ENCODE measurements around the gene DAPK1.

DAPK1 gene

GRCh38 chr9:87668722-87669121, 171.1 kb downstream of the DAPK1 start:
- no peak for DNase-seq (ENCODE audit: low spot score)

GRCh38 chr9:87670572-87671264, 173.1 kb downstream of the DAPK1 start:
- no peak for DNase-seq (ENCODE audit: low spot score)

GRCh38 chr9:87671478-87671877, 173.8 kb downstream of the DAPK1 start:
- no peak for DNase-seq (ENCODE audit: low spot score)

GRCh38 chr9:87671925-87672324, 174.3 kb downstream of the DAPK1 start:
- no peak for DNase-seq (ENCODE audit: low spot score)

- no peak for DNase-seq (ENCODE audit: low spot score)
These were observed 174.9 kb downstream of the DAPK1 start for GRCh38 chr9:87672586-87672985.

- DNase-seq (ENCODE audit: low spot score): no peak
These were observed 175.9 kb downstream of the DAPK1 start for GRCh38 chr9:87673446-87674120.

- DNase-seq (ENCODE audit: low spot score): no peak
These were observed 177.1 kb downstream of the DAPK1 start for GRCh38 chr9:87674565-87675299.

GRCh38 chr9:87675906-87676515, 178.3 kb downstream of the DAPK1 start:
- no peak for DNase-seq (ENCODE audit: low spot score)

GRCh38 chr9:87676976-87677775, 179.5 kb downstream of the DAPK1 start:
- DNase-seq (ENCODE audit: low spot score): no peak

- no peak for DNase-seq (ENCODE audit: low spot score)
These were observed 180.3 kb downstream of the DAPK1 start for GRCh38 chr9:87677776-87678587.

GRCh38 chr9:87678650-87679355, 181.1 kb downstream of the DAPK1 start:
- DNase-seq (ENCODE audit: low spot score): peak; percentile 36

- DNase-seq (ENCODE audit: low spot score): no peak
These were observed 183.8 kb downstream of the DAPK1 start for GRCh38 chr9:87681271-87682061.

GRCh38 chr9:87682085-87682484, 184.4 kb downstream of the DAPK1 start:
- DNase-seq (ENCODE audit: low spot score): no peak

- no peak for DNase-seq (ENCODE audit: low spot score)
These were observed 185.0 kb downstream of the DAPK1 start for GRCh38 chr9:87682618-87683017.

GRCh38 chr9:87683751-87684626, 186.3 kb downstream of the DAPK1 start:
- no peak for DNase-seq (ENCODE audit: low spot score)

- DNase-seq (ENCODE audit: low spot score): no peak
These were observed 187.1 kb downstream of the DAPK1 start for GRCh38 chr9:87684627-87685219.

- no peak for DNase-seq (ENCODE audit: low spot score)
These were observed 187.8 kb downstream of the DAPK1 start for GRCh38 chr9:87685441-87685840.
